Measurements from ENCODE around the gene LGALS7B. TPM values are rescaled to one million over a fixed set of nuclear protein-coding genes. Genes with fewer than 3 reads are reported as not detected.

LGALS7B gene
- total and polyA plus RNA-seq, 10 donors, result 1.1 to 167 (median 33.5) TPM; not detected in 3

DNA sequence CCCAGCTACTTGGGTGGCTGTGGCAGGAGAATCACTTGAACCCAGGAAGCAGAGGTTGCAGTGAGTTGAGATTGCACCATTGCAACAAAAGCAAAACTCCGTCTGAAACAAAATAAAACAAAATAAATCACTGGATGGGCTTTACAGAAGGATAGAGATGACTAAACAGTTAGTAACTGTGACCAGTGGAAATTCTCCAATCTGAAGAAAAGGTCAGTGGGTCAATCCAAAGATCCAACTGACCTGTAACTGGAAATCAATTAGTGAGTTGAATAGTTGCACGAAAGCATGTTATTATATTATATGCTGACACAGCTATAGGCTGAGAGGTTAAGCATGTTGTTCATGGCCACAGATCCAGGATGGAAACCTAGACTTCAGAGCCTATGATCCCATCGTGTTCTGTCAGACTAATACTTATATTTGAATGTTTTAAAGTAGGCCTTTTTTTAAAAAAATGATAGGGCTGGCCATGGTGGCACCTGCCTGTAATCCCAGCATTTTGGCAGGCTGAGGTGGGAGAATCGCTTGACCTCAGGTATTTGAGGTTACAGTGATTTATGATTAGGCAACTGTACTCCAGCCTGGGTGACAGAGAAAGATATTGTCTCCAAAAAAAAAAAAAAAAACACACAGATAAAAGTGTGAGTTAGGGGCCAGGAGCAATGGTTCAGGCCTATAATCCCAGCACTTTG is 41.2 kb downstream of the LGALS7B start:
- 67 to 80% (median 69%) methylated on average over 4 of the region's 4 CpGs for WGBS, 5 donors
- DNase-seq, result no peak
- no peak for TF ChIP-seq POLR2AphosphoS5 (IDR thresholded peaks at IDR 0.05)
- TF ChIP-seq, protein P1, sequence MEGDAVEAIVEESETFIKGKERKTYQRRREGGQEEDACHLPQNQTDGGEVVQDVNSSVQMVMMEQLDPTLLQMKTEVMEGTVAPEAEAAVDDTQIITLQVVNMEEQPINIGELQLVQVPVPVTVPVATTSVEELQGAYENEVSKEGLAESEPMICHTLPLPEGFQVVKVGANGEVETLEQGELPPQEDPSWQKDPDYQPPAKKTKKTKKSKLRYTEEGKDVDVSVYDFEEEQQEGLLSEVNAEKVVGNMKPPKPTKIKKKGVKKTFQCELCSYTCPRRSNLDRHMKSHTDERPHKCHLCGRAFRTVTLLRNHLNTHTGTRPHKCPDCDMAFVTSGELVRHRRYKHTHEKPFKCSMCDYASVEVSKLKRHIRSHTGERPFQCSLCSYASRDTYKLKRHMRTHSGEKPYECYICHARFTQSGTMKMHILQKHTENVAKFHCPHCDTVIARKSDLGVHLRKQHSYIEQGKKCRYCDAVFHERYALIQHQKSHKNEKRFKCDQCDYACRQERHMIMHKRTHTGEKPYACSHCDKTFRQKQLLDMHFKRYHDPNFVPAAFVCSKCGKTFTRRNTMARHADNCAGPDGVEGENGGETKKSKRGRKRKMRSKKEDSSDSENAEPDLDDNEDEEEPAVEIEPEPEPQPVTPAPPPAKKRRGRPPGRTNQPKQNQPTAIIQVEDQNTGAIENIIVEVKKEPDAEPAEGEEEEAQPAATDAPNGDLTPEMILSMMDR (IDR thresholded peaks at IDR 0.05 in 8 of 11, conservative IDR thresholded peaks at IDR 0.05 in 3 of 11), result no peak
- no peak for TF ChIP-seq POLR2A (IDR thresholded peaks at IDR 0.05)
- peaks cover 24 to 75% (median 60%) of the 10 kb centered on the region in 6 donors for H3K4me1 ChIP-seq
- H3K27ac ChIP-seq, result peak overlapping the region; percentile 48 to 97 (median 90)
- H3K4me3 ChIP-seq, result peak overlapping the region in 5 of 8 donors; percentile 72 to 80 (median 76)
- H3K9me3 ChIP-seq, result no peaks in the 10 kb centered on the region
- intact Hi-C loops (cut with DNase I; ENCODE audit: low total_unique reads), result no loop called here
- peaks cover 0 to 65% (median 29%) of the 10 kb centered on the region in 6 donors for H3K36me3 ChIP-seq
- no peaks in the 10 kb centered on the region for H3K27me3 ChIP-seq (replicated peaks in 1 of 7)

DNA sequence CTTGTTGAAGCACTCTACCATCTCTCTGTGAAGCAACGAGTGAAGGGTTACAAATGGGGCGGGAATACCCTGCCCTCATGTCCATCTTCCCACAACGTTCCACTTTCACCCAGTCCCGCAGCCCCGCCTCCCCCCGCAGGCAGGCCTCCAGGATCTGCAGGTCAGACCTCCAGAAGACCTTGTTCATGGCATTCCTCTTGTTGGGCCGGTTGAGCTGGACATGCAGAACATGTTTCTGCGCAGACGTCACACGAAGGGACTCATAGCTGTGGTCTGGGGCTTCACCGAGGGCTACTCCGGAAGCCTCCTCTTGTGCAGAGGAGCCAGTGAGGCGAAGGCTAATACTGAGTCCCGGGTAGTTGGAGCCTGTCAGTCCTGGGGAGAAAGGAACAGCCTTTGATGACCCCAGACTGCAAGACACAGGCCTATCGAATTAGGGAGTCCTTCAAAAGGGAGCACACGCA is 42.2 kb downstream of the LGALS7B start:
- Histone ChIP-seq H3K4me1 (peaks cover 24 to 71% (median 53%) of the 10 kb centered on the region in 6 donors), H3K9me3 (no peaks in the 10 kb centered on the region), H3K27me3 (replicated peaks in 1 of 7) (no peaks in the 10 kb centered on the region), H3K4me3 (peak overlapping the region; percentile 42 to 80 (median 74)), H3K36me3 (peaks cover 0 to 65% (median 37%) of the 10 kb centered on the region in 6 donors), H3K27ac (peak overlapping the region; percentile 81 to 97 (median 90))
- no peak for TF ChIP-seq POLR2A (IDR thresholded peaks at IDR 0.05)
- TF ChIP-seq POLR2AphosphoS5 (IDR thresholded peaks at IDR 0.05), result no peak
- TF ChIP-seq, protein P1 (IDR thresholded peaks at IDR 0.05 in 8 of 11, conservative IDR thresholded peaks at IDR 0.05 in 3 of 11), result no peak
- intact Hi-C loops (cut with DNase I; ENCODE audit: low total_unique reads), result no loop called here
- WGBS, 5 donors, result 1 to 6% (median 4%) methylated on average over 14 to 16 of the region's 16 CpGs
- peak; percentile 86 for DNase-seq

DNA sequence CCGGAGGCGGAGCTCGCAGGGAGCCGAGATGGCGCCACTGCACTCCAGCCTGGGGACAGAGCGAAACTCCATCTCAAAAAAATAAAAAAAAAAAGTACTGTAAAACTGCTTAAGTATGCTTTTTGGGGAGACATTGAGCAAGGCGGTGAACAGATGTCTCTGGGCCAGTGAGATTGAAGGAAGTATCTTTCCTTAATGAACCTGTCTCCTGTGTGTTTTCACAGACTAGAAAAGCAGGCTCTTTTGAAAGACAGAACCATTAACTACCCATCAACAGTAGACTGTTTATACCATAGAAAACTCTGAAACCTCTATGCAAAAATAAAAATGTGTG is 44.1 kb downstream of the LGALS7B start:
- Histone ChIP-seq H3K9me3 (no peaks in the 10 kb centered on the region), H3K36me3 (peaks cover 6 to 65% (median 49%) of the 10 kb centered on the region in 6 donors), H3K4me3 (no peak overlapping the region), H3K27me3 (replicated peaks in 1 of 7) (no peaks in the 10 kb centered on the region), H3K27ac (peak overlapping the region in 7 of 8 donors; percentile 81 to 97 (median 90)), H3K4me1 (peaks cover 24 to 69% (median 51%) of the 10 kb centered on the region in 6 donors)
- 87 to 94% (median 90%) methylated on average over 7 of the region's 7 CpGs for WGBS, 5 donors
- intact Hi-C loops (cut with DNase I; ENCODE audit: low total_unique reads), result no loop called here
- TF ChIP-seq POLR2A (IDR thresholded peaks at IDR 0.05) (no peak), POLR2AphosphoS5 (IDR thresholded peaks at IDR 0.05) (peak in 1 of 3 donors; percentile 2)
- TF ChIP-seq, protein P1 (IDR thresholded peaks at IDR 0.05 in 8 of 11, conservative IDR thresholded peaks at IDR 0.05 in 3 of 11), result no peak
- no peak for DNase-seq

DNA sequence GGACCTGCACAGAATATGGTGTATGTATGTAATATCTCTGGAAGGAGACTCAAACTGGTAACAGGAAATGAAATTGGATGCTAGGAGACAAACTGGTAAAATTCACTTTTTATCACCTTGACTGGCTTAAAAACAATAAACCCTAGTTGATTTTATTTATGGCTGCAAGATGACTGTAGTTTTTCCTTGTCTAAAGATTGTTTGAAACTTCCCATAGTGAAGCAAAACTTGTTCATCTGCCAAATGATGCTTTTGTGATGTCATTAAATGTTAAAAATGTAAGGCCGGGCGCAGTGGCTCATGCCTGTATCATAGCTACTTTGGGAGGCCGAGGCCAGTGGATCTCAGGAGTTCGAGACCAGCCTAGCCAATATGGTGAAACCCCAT is 45.1 kb downstream of the LGALS7B start:
- intact Hi-C loops (cut with DNase I; ENCODE audit: low total_unique reads), result no loop called here
- Histone ChIP-seq H3K27me3 (replicated peaks in 1 of 7) (no peaks in the 10 kb centered on the region), H3K36me3 (peaks cover 8 to 65% (median 54%) of the 10 kb centered on the region in 6 donors), H3K27ac (peak overlapping the region in 4 of 8 donors; percentile 14 to 94 (median 58)), H3K4me1 (peaks cover 22 to 69% (median 45%) of the 10 kb centered on the region in 6 donors), H3K4me3 (no peak overlapping the region), H3K9me3 (no peaks in the 10 kb centered on the region)
- TF ChIP-seq, protein P1 (IDR thresholded peaks at IDR 0.05 in 8 of 11, conservative IDR thresholded peaks at IDR 0.05 in 3 of 11), result no peak
- TF ChIP-seq POLR2AphosphoS5 (IDR thresholded peaks at IDR 0.05) (no peak), POLR2A (IDR thresholded peaks at IDR 0.05) (no peak)
- WGBS, 5 donors, result 89 to 97% (median 94%) methylated on average over 4 of the region's 4 CpGs
- no peak for DNase-seq

Data from spleen (tissue), 11 donors.